AG04449 (cell line): ENCODE data around the gene SLC6A13.

Experiments used
- CTCF ChIA-PET: fragments of 350-600 bp; formaldehyde crosslinking; extraction: SDS; loops from one replicate; lab custom pipeline; 2021; ENCODE audit warnings: antibody characterized with exemption; lab: Yijun Ruan, JAX
- POLR2A ChIA-PET: fragments of 400-600, 350-600 bp; formaldehyde crosslinking; extraction: SDS; loops from one replicate; lab custom pipeline; 2020; ENCODE audit warnings: antibody characterized with exemption, inconsistent platforms; lab: Yijun Ruan, JAX
- DNase-seq: peaks from one replicate; pipeline ENCODE4 v3.0.0-alpha.2; 2010; ENCODE audit warnings: low read depth, low spot score
- H3K4me3 ChIP-seq: 2 replicates; pipeline ENCODE4 v1.5.1; 2011; ENCODE audit warnings: low read depth, mild to moderate bottlenecking, control low read depth, low read length
- CTCF ChIP-seq: IDR thresholded peaks from one replicate; pipeline ENCODE4 v1.5.1; 2011; ENCODE audit warnings: mild to moderate bottlenecking, moderate library complexity, low read length, control low read depth, inconsistent platforms; ENCODE audit not compliant: insufficient read depth; ENCODE audit errors: missing control alignments

SLC6A13 gene

DNA sequence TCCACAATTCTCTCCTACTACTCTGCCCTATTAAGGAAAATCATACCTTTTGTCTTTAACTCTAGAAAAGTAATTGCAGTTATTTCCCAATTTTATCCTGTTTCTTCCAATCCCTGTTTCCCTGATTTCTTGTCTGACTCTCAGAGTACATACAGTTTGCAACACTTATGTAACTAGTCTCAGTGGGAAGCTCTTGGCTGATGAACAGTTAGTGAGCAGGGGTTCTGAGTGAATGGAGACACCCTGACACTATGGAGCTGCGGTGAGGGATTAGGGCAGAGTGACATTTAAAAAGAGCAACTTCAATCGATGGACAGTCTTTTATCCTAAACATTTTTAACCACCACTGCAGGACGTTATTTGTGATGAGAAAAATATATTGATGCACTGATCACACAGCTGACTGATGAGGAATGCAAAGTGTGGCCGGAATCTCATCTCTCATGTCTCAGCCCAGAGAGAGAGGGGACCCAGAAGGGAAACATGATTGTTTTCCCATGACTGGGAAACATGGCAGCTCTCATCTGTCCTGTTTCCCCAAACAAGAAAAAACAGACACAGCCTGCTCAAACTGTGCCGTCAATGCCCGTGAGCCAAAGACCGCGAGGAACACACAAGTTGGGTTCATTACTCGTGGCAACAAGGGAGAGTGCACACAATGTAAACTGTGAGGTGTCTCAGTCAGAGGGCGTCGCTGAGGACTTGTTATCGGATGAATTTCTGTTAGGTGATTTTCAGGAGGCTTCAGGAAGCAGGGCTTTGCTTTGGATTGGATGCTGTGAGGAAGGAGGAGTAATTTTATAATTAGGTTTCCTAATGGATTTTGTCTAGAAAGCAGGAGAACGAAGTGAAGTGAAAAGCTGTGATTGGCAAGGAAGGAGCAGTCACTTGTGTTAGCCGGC lies 5.2 kb upstream of the SLC6A13 start:
- DNase-seq, result no peak
- ChIA-PET POLR2A (no interaction called here), CTCF (no interaction called here)
- no peak overlapping the region for H3K4me3 ChIP-seq
- no peak for TF ChIP-seq CTCF

GRCh38 chr12:265096-265495 lies 2.5 kb upstream of the SLC6A13 start:
- POLR2A ChIA-PET, result interaction anchor here (0.6 kb wide), 1 partner anchor 10 kb away, joined by 3 read pairs; no protein-coding TSS in a partner anchor
- TF ChIP-seq CTCF, result no peak
- no peak overlapping the region for H3K4me3 ChIP-seq
- no peak for DNase-seq
- CTCF ChIA-PET, result no interaction called here

DNA sequence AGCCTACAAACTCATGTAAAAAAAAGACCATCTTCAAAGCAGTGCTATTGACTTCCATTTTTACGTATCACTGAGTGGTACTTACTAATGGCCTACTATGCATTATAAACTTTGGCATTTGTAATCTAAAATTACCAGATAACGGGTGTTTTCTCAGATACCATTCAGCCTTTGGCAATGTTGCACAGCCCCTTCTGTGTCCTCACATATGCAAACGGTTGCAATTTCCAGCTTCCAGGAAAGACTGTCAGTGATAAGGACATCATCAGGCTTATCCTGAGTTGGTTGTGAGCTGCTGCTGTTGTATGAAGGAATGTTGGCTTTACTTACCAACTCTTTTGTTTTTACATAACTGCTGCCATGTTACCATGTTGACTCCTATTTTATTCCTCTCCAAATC lies 1.6 kb upstream of the SLC6A13 start:
- H3K4me3 ChIP-seq, result no peak overlapping the region
- DNase-seq, result no peak
- POLR2A ChIA-PET, result no interaction called here
- CTCF ChIA-PET, result no interaction called here
- TF ChIP-seq CTCF, result no peak

GRCh38 chr12:263574-263973 lies 938 bp upstream of the SLC6A13 start:
- TF ChIP-seq CTCF, result no peak
- no peak overlapping the region for H3K4me3 ChIP-seq
- ChIA-PET CTCF (no interaction called here), POLR2A (no interaction called here)
- DNase-seq, result no peak

- no peak overlapping the region for H3K4me3 ChIP-seq
- no peak for TF ChIP-seq CTCF
- no peak for DNase-seq
- POLR2A ChIA-PET, result no interaction called here
- CTCF ChIA-PET, result interaction anchor here (1.0 kb wide), 1 partner anchor 13 kb away, joined by 3 read pairs; no protein-coding TSS in a partner anchor
Measured at GRCh38 chr12:262113-262512, 523 bp downstream of the SLC6A13 start.

- DNase-seq, result no peak
- ChIA-PET CTCF (no interaction called here), POLR2A (no interaction called here)
- TF ChIP-seq CTCF, result no peak
- no peak overlapping the region for H3K4me3 ChIP-seq
Measured at GRCh38 chr12:257521-258321, 4.9 kb downstream of the SLC6A13 start.
